Measurements from ENCODE around the gene RPL18A.

The RPL18A gene

GRCh38 chr19:17848595-17849292 lies 11.0 kb upstream of the RPL18A start:
- H3K27ac ChIP-seq (ENCODE audit: low read length), result no peak overlapping the region
- H2AFZ ChIP-seq (ENCODE audit: low read depth, low read length), result no peak overlapping the region
- no peak overlapping the region for H3K4me2 ChIP-seq (ENCODE audit: insufficient read depth, low read length)

GRCh38 chr19:17854061-17854460 lies 5.6 kb upstream of the RPL18A start:
- Histone ChIP-seq H3K9me3 (ENCODE audit: insufficient read depth, low read length, severe bottlenecking) (no peaks in the 10 kb centered on the region), H3K27ac (ENCODE audit: low read length) (no peak overlapping the region), H3K4me3 (ENCODE audit: low read depth in 1 of 2, low read length in 2 of 2) (no peak overlapping the region), H2AFZ (ENCODE audit: low read depth, low read length) (no peak overlapping the region), H4K20me1 (ENCODE audit: insufficient read depth, low read length) (no peaks in the 10 kb centered on the region), H3K4me2 (ENCODE audit: insufficient read depth, low read length) (no peak overlapping the region), H3K36me3 (ENCODE audit: insufficient read depth, low read length) (no peaks in the 10 kb centered on the region), H3K79me2 (ENCODE audit: insufficient read depth, low read length) (0 out of 2 replicates have a peak, but pooled peaks cover 2% of the 10 kb centered on the region), H3K27me3 (ENCODE audit: insufficient read depth, low read length, poor library complexity) (no peaks in the 10 kb centered on the region), H3K9ac (ENCODE audit: low read depth, low read length) (no peak overlapping the region), H3K4me1 (ENCODE audit: insufficient read depth, low read length) (peaks cover 19% of the 10 kb centered on the region)
- TF ChIP-seq EZH2 (IDR thresholded peaks at IDR 0.05; ENCODE audit: borderline replicate concordance, low read depth, low read length, severe bottlenecking), result no peak
- no peak for TF ChIP-seq CTCF (IDR thresholded peaks at IDR 0.05; ENCODE audit: borderline replicate concordance, extremely low read depth, low read length, poor library complexity, severe bottlenecking)
- DNase-seq, result no peak
- no peak for ATAC-seq (ENCODE audit: insufficient read depth, low read depth)

More at GRCh38 chr19:17848595-17849292, 11.0 kb upstream of the RPL18A start:
- Histone ChIP-seq H3K9ac (ENCODE audit: low read depth, low read length) (no peak overlapping the region), H4K20me1 (ENCODE audit: insufficient read depth, low read length) (no peaks in the 10 kb centered on the region), H3K9me3 (ENCODE audit: insufficient read depth, low read length, severe bottlenecking) (no peaks in the 10 kb centered on the region), H3K4me3 (ENCODE audit: low read depth in 1 of 2, low read length in 2 of 2) (no peak overlapping the region), H3K79me2 (ENCODE audit: insufficient read depth, low read length) (0 out of 2 replicates have a peak, but pooled peaks cover 4% of the 10 kb centered on the region), H3K4me1 (ENCODE audit: insufficient read depth, low read length) (peaks cover 28% of the 10 kb centered on the region), H3K36me3 (ENCODE audit: insufficient read depth, low read length) (no peaks in the 10 kb centered on the region), H3K27me3 (ENCODE audit: insufficient read depth, low read length, poor library complexity) (no peaks in the 10 kb centered on the region)
- DNase-seq (no peak), ATAC-seq (ENCODE audit: insufficient read depth, low read depth) (no peak)
- TF ChIP-seq EZH2 (IDR thresholded peaks at IDR 0.05; ENCODE audit: borderline replicate concordance, low read depth, low read length, severe bottlenecking) (no peak), CTCF (IDR thresholded peaks at IDR 0.05; ENCODE audit: borderline replicate concordance, extremely low read depth, low read length, poor library complexity, severe bottlenecking) (no peak)

GRCh38 chr19:17855280-17856152 lies 4.2 kb upstream of the RPL18A start:
- H3K4me1 ChIP-seq (ENCODE audit: insufficient read depth, low read length), result peaks cover 14% of the 10 kb centered on the region
- no peak overlapping the region for H3K27ac ChIP-seq (ENCODE audit: low read length)
- no peaks in the 10 kb centered on the region for H3K9me3 ChIP-seq (ENCODE audit: insufficient read depth, low read length, severe bottlenecking)
- TF ChIP-seq EZH2 (IDR thresholded peaks at IDR 0.05; ENCODE audit: borderline replicate concordance, low read depth, low read length, severe bottlenecking), result no peak
- TF ChIP-seq CTCF (IDR thresholded peaks at IDR 0.05; ENCODE audit: borderline replicate concordance, extremely low read depth, low read length, poor library complexity, severe bottlenecking), result peak; percentile 99
- H3K27me3 ChIP-seq (ENCODE audit: insufficient read depth, low read length, poor library complexity), result no peaks in the 10 kb centered on the region
- peaks cover 6% of the 10 kb centered on the region for H4K20me1 ChIP-seq (ENCODE audit: insufficient read depth, low read length)
- H3K9ac ChIP-seq (ENCODE audit: low read depth, low read length), result no peak overlapping the region
- H3K36me3 ChIP-seq (ENCODE audit: insufficient read depth, low read length), result peaks cover 6% of the 10 kb centered on the region
- peaks cover 10% of the 10 kb centered on the region for H3K79me2 ChIP-seq (ENCODE audit: insufficient read depth, low read length)
- 0 out of 2 replicates have a peak overlapping the region, but pooled peaks have one; percentile 13 for H3K4me2 ChIP-seq (ENCODE audit: insufficient read depth, low read length)
- DNase-seq (peak; percentile 83), ATAC-seq (ENCODE audit: insufficient read depth, low read depth) (peak; percentile 33; the same call in 2 of the 3 replicates)
- peak overlapping the region; percentile 28; the same call in 1 of the 2 replicates for H2AFZ ChIP-seq (ENCODE audit: low read depth, low read length)
- no peak overlapping the region for H3K4me3 ChIP-seq (ENCODE audit: low read depth in 1 of 2, low read length in 2 of 2)

Measured in DND-41 (cell line).